ENCODE measurements around the gene MFGE8. TPM values are rescaled to one million over a fixed set of nuclear protein-coding genes. Genes with fewer than 3 reads are reported as not detected.

MFGE8 gene
- total RNA-seq, 4 donors from 2014 or later, result 56.9 to 228 (median 74.1) TPM

GRCh38 chr15:88913850-88914169, 631 bp upstream of the MFGE8 start:
- DNase-seq, result no peak
- no peaks in the 10 kb centered on the region for H3K36me3 ChIP-seq
- no peak overlapping the region for H3K27ac ChIP-seq
- H3K27me3 ChIP-seq, result no peaks in the 10 kb centered on the region
- peaks cover 0 to 11% (median 4%) of the 10 kb centered on the region in 4 donors for H3K4me1 ChIP-seq
- H3K9me3 ChIP-seq, result no peaks in the 10 kb centered on the region
- intact Hi-C loops (cut with DNase I; ENCODE audit: low total_unique reads), result no loop called here
- TF ChIP-seq POLR2A (IDR thresholded peaks at IDR 0.05) (no peak), EP300 (IDR thresholded peaks at IDR 0.05; ENCODE audit: low read depth) (no peak), POLR2AphosphoS5 (IDR thresholded peaks at IDR 0.05) (no peak)
- TF ChIP-seq, protein P1, sequence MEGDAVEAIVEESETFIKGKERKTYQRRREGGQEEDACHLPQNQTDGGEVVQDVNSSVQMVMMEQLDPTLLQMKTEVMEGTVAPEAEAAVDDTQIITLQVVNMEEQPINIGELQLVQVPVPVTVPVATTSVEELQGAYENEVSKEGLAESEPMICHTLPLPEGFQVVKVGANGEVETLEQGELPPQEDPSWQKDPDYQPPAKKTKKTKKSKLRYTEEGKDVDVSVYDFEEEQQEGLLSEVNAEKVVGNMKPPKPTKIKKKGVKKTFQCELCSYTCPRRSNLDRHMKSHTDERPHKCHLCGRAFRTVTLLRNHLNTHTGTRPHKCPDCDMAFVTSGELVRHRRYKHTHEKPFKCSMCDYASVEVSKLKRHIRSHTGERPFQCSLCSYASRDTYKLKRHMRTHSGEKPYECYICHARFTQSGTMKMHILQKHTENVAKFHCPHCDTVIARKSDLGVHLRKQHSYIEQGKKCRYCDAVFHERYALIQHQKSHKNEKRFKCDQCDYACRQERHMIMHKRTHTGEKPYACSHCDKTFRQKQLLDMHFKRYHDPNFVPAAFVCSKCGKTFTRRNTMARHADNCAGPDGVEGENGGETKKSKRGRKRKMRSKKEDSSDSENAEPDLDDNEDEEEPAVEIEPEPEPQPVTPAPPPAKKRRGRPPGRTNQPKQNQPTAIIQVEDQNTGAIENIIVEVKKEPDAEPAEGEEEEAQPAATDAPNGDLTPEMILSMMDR (IDR thresholded peaks at IDR 0.05), result no peak
- WGBS, 2 donors (ENCODE audit: low coverage in 1 of 2), result 69 to 71% methylated on average over 4 of the region's 4 CpGs
- in situ Hi-C loops (cut with MboI; ENCODE audit: low pct_ligation_motif_present in 1 of 4, low pct_unique_long_range_greater_than_20kb in 1 of 4, low sequenced_read_pairs in 3 of 4), result loop anchor here in 2 of 4 donors (25.0 kb wide), 2 partner anchors 248 to 273 kb away; no protein-coding TSS in a partner anchor
- peak overlapping the region in 2 of 4 donors; percentile 61 to 79 for H3K4me3 ChIP-seq

- DNase-seq, result no peak
- Histone ChIP-seq H3K27ac (peak overlapping the region; percentile 72 to 85 (median 74)), H3K4me3 (peak overlapping the region; percentile 47 to 79 (median 58)), H3K4me1 (peaks cover 0 to 11% (median 4%) of the 10 kb centered on the region in 4 donors), H3K36me3 (no peaks in the 10 kb centered on the region), H3K27me3 (no peaks in the 10 kb centered on the region), H3K9me3 (no peaks in the 10 kb centered on the region)
- intact Hi-C loops (cut with DNase I; ENCODE audit: low total_unique reads), result no loop called here
- TF ChIP-seq POLR2A (IDR thresholded peaks at IDR 0.05) (no peak), EP300 (IDR thresholded peaks at IDR 0.05; ENCODE audit: low read depth) (no peak), POLR2AphosphoS5 (IDR thresholded peaks at IDR 0.05) (no peak)
- TF ChIP-seq, protein P1 (IDR thresholded peaks at IDR 0.05), result no peak
- WGBS, 2 donors (ENCODE audit: low coverage in 1 of 2), result 35% methylated on average over 20 of the region's 20 CpGs; no CpG with 5 or more reads in 1 of the 2 donors
- in situ Hi-C loops (cut with MboI; ENCODE audit: low pct_ligation_motif_present in 1 of 4, low pct_unique_long_range_greater_than_20kb in 1 of 4, low sequenced_read_pairs in 3 of 4), result loop anchor here in 2 of 4 donors (25.0 kb wide), 2 partner anchors 250 to 275 kb away; no protein-coding TSS in a partner anchor
These were observed 668 bp downstream of the MFGE8 start for GRCh38 chr15:88912500-88912921.

DNA sequence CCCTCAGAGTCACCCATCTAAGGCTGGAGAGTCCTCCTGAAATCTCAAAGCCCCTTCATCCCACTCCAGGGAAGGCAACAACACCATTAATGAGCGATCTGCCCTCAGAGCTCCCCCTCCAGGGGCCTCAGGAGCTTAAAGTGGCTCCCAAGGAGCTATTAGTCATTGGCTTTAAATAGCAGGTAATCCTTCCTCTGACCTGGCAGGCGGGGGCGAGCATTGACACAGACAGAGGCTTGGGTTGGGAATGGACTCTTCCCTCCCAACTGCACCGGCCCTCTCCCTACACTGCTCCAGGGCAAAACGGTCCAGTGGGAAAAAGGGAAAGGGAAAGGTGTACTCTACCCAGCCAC, 1.4 kb downstream of the MFGE8 start:
- H3K4me1 ChIP-seq, result peaks cover 0 to 11% (median 4%) of the 10 kb centered on the region in 4 donors
- H3K27ac ChIP-seq, result peak overlapping the region; percentile 72 to 85 (median 74)
- no peaks in the 10 kb centered on the region for H3K36me3 ChIP-seq
- H3K27me3 ChIP-seq, result no peaks in the 10 kb centered on the region
- peak overlapping the region in 3 of 4 donors; percentile 54 to 79 (median 61) for H3K4me3 ChIP-seq
- DNase-seq, result no peak
- in situ Hi-C loops (cut with MboI; ENCODE audit: low pct_ligation_motif_present in 1 of 4, low pct_unique_long_range_greater_than_20kb in 1 of 4, low sequenced_read_pairs in 3 of 4) (loop anchor here in 2 of 4 donors (25.0 kb wide), 2 partner anchors 251 to 276 kb away; no protein-coding TSS in a partner anchor), intact Hi-C loops (cut with DNase I; ENCODE audit: low total_unique reads) (no loop called here)
- no peaks in the 10 kb centered on the region for H3K9me3 ChIP-seq
- WGBS, 2 donors (ENCODE audit: low coverage in 1 of 2), result 75% methylated on average over 5 of the region's 5 CpGs; no CpG with 5 or more reads in 1 of the 2 donors
- TF ChIP-seq EP300 (IDR thresholded peaks at IDR 0.05; ENCODE audit: low read depth) (no peak), POLR2A (IDR thresholded peaks at IDR 0.05) (no peak), POLR2AphosphoS5 (IDR thresholded peaks at IDR 0.05) (no peak)
- TF ChIP-seq, protein P1 (IDR thresholded peaks at IDR 0.05), result no peak

DNA sequence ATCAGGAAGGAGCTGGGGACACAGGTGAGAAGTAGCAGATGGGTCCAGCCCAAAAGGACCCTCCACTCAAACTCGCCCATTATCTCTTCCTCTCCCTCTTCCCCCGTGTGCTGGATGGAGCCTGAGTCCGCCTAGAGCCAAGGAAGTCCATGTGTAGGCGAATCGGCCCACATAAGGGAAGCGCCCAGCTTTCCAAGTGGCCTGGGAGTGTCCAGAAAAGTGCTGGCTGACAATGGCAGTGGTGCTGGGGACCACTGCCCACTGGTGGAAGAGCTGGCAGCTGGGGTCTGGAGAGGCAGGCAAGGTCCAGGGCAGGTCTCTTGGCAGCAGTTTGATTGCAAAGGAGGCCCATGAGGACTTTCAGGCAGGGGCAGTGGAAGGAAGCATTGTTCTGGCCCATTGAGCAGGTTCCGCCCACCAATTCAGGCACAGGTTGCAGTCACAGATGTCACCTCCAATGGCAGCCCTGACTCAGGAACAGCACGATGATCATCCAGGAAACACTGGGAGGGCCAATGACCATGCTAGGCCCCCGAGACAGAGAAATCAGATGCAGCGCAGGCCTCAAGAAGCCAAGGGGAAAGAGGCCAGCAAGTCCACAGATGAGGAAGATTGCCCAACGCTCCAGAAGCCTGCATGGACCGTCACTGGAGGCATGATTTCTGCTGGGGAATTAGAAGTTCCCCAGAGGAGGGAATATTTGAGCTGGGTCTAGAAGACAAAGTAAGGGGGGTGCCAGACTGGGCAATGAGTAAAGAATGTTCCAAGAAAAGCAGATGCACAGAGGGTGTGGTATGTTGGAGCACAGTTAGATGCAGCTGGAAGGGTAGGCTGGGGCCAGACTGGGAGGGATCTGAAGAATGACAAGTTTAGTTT, 3.0 kb downstream of the MFGE8 start:
- H3K4me1 ChIP-seq, result peaks cover 0 to 14% (median 4%) of the 10 kb centered on the region in 4 donors
- DNase-seq, result no peak
- H3K36me3 ChIP-seq, result no peaks in the 10 kb centered on the region
- TF ChIP-seq, protein P1 (IDR thresholded peaks at IDR 0.05), result no peak
- TF ChIP-seq POLR2A (IDR thresholded peaks at IDR 0.05) (no peak), POLR2AphosphoS5 (IDR thresholded peaks at IDR 0.05) (no peak), EP300 (IDR thresholded peaks at IDR 0.05; ENCODE audit: low read depth) (no peak)
- H3K27me3 ChIP-seq, result no peaks in the 10 kb centered on the region
- in situ Hi-C loops (cut with MboI; ENCODE audit: low pct_ligation_motif_present in 1 of 4, low pct_unique_long_range_greater_than_20kb in 1 of 4, low sequenced_read_pairs in 3 of 4) (loop anchor here (10.0 to 25.0 kb wide), 4 partner anchors 105 to 277 kb away; no protein-coding TSS in a partner anchor), intact Hi-C loops (cut with DNase I; ENCODE audit: low total_unique reads) (loop anchor here (5.0 to 10.0 kb wide), 2 partner anchors 107 to 265 kb away; no protein-coding TSS in a partner anchor)
- WGBS, 2 donors (ENCODE audit: low coverage in 1 of 2), result 77 to 80% methylated on average over 10 to 12 of the region's 12 CpGs
- no peaks in the 10 kb centered on the region for H3K9me3 ChIP-seq
- peak overlapping the region in 1 of 4 donors; percentile 36 for H3K27ac ChIP-seq
- H3K4me3 ChIP-seq, result no peak overlapping the region

Data from transverse colon (tissue), 4 donors.